Glutamatergic neuron (in vitro differentiated cells): ENCODE results near the gene NPR2. TPM values are rescaled to one million over a fixed set of nuclear protein-coding genes. Genes with fewer than 3 reads are reported as not detected.
A peak's percentile ranks its signal among the peaks of the same experiment; 100 is the strongest.

Experiments
- DNase-seq: peaks from one replicate; pipeline ENCODE4 v3.0.0; 2022
- H3K27ac Mint-ChIP-seq: one replicate; pipeline ENCODE4 v1.8.0; 2020; ENCODE audit warnings: mild to moderate bottlenecking, mixed read lengths, inconsistent platforms; ENCODE audit not compliant: unreplicated experiment
- H3K27me3 Mint-ChIP-seq: one replicate; pipeline ENCODE4 v1.8.0; 2020; ENCODE audit warnings: mild to moderate bottlenecking, moderate library complexity, mixed read lengths, inconsistent platforms; ENCODE audit not compliant: unreplicated experiment
- H3K36me3 Mint-ChIP-seq: one replicate; pipeline ENCODE4 v1.8.0; 2020; ENCODE audit warnings: mild to moderate bottlenecking, mixed read lengths, inconsistent platforms; ENCODE audit not compliant: unreplicated experiment
- H3K4me1 Mint-ChIP-seq: one replicate; pipeline ENCODE4 v1.8.0; 2020; ENCODE audit warnings: mild to moderate bottlenecking, low read depth, mixed read lengths, inconsistent platforms; ENCODE audit not compliant: unreplicated experiment
- H3K4me3 Mint-ChIP-seq: one replicate; pipeline ENCODE4 v1.8.0; 2020; ENCODE audit warnings: mild to moderate bottlenecking, mixed read lengths, inconsistent platforms; ENCODE audit not compliant: unreplicated experiment
- H3K9me3 Mint-ChIP-seq: one replicate; pipeline ENCODE4 v1.8.0; 2020; ENCODE audit warnings: mild to moderate bottlenecking, moderate library complexity, mixed read lengths, inconsistent platforms; ENCODE audit not compliant: unreplicated experiment
- long read RNA-seq: library from polyadenylated mRNA; unstranded; transcript quantifications from one replicate; pipeline ENCODE4 v2.0.0, GENCODE V29; 2020; ENCODE audit not compliant: unreplicated experiment
- total RNA-seq: library from RNA; stranded (reverse); fragmentation: NEBNext Ultra II Directional; extraction: Animal tissue kit (Norgen Biotek cat#: 25700); gene quantifications from one replicate; pipeline ENCODE4 v1.2.1, GENCODE V29; 2021; ENCODE audit not compliant: unreplicated experiment
- TF ChIP-seq, protein P1 (sequence below): fragments of 200-600 bp; sonication (generic); IDR thresholded peaks from one replicate; pipeline ENCODE4 v1.5.0; 2021; ENCODE audit not compliant: partially characterized antibody, unreplicated experiment

Gene NPR2
- 357 TPM for total RNA-seq
- long read RNA-seq, partial matches to known transcripts, result 16 of 24 reads
- long read RNA-seq, other reads (novel, unspliced or antisense), result 7 of 24 reads

DNA sequence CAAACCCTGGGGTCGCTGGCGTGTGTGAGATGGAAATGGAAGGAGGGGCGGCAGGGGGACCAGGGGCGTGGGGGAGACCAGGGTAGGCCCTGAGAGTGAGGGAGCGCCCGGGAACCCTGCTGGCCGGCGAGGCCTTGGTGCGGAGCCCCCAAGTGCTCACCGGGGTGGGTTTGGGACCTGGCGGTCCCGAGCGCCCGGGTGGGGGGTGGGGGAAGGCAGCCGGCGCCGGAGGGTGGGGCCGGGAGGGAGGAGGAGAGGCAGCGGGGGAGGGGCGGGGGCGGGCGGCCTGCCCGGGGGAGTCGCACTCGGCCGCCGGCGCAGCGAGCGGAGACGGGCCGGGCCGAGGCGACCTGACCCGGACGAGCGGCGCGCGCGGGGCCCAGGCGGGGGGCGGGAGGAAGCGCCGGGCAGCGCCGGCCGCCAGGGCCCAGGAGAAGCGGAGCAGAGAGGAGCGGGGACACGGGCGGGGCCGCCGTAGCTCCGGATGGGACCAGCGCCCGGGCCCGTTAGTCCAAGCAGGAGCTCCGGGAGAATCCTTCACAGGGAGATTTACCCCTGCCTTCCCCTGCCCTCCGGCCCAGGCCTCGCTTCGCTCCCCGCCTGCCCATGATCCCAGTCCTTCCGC lies at the start of gene NPR2:
Gene NPR2, plus strand, starts transcription at position 295 of the 625 bp plus-strand sequence. CDS start 818 bp downstream, outside the sequence.
- peaks cover 9% of the 10 kb centered on the region for H3K36me3 Mint-ChIP-seq
- peaks cover 35% of the 10 kb centered on the region for H3K4me1 Mint-ChIP-seq
- peak within 1 kb of the TSS; percentile 92 for H3K4me3 Mint-ChIP-seq
- H3K27me3 Mint-ChIP-seq, result peaks cover 27% of the 10 kb centered on the region
- peak; percentile 64 for DNase-seq
- TF ChIP-seq, protein P1, sequence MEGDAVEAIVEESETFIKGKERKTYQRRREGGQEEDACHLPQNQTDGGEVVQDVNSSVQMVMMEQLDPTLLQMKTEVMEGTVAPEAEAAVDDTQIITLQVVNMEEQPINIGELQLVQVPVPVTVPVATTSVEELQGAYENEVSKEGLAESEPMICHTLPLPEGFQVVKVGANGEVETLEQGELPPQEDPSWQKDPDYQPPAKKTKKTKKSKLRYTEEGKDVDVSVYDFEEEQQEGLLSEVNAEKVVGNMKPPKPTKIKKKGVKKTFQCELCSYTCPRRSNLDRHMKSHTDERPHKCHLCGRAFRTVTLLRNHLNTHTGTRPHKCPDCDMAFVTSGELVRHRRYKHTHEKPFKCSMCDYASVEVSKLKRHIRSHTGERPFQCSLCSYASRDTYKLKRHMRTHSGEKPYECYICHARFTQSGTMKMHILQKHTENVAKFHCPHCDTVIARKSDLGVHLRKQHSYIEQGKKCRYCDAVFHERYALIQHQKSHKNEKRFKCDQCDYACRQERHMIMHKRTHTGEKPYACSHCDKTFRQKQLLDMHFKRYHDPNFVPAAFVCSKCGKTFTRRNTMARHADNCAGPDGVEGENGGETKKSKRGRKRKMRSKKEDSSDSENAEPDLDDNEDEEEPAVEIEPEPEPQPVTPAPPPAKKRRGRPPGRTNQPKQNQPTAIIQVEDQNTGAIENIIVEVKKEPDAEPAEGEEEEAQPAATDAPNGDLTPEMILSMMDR, result no peak
- peak within 1 kb of the TSS; percentile 100 for H3K27ac Mint-ChIP-seq
- peaks cover 27% of the 10 kb centered on the region for H3K9me3 Mint-ChIP-seq

DNA sequence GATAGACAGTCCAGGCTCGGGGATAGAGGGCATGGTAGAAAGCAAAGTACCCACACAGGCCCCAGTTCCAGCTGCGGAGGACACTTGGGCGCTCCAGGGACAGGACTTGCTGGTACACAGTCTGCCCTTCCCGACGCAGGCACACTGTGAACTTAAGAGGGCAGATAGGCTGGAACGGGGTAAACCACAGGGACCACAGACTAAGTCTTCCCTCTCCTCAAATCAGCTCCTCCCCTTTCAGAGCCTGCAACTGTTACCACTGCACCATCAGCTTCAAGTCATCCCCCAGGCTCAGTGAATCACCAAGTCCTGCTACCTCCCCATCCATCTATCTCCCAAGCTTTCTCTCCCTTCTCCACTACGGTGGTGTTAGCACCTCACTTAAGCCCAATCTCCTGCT lies 49.7 kb upstream of the NPR2 start:
- peaks cover 8% of the 10 kb centered on the region for H3K36me3 Mint-ChIP-seq
- H3K9me3 Mint-ChIP-seq, result peaks cover 13% of the 10 kb centered on the region
- no peak overlapping the region for H3K27ac Mint-ChIP-seq
- DNase-seq, result no peak
- H3K4me3 Mint-ChIP-seq, result no peak overlapping the region
- peaks cover 20% of the 10 kb centered on the region for H3K4me1 Mint-ChIP-seq
- peaks cover 5% of the 10 kb centered on the region for H3K27me3 Mint-ChIP-seq
- TF ChIP-seq, protein P1, result no peak

DNA sequence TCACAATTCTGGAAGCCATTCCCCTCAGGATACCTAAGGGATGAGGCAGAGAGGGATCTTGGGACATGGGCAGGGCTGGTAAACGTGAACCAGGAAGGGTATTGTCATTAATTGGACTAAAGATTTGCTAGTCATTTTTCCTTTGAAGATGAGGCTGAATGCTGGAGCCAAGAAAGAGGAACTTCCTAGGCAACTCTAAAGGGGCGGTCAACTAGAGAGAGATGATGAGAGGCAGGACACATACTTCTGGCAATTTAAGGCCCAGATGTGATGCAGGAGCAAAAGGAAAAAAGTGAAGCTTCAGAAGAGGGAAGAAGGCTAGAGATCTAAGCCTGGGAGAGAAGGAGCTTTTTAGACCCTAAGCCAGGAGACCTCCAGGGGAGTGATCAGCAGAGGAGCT lies 47.9 kb upstream of the NPR2 start:
- peaks cover 8% of the 10 kb centered on the region for H3K36me3 Mint-ChIP-seq
- TF ChIP-seq, protein P1, result no peak
- peak overlapping the region; percentile 34 for H3K4me3 Mint-ChIP-seq
- peaks cover 5% of the 10 kb centered on the region for H3K27me3 Mint-ChIP-seq
- peaks cover 29% of the 10 kb centered on the region for H3K4me1 Mint-ChIP-seq
- H3K9me3 Mint-ChIP-seq, result peaks cover 16% of the 10 kb centered on the region
- peak overlapping the region; percentile 69 for H3K27ac Mint-ChIP-seq
- no peak for DNase-seq

DNA sequence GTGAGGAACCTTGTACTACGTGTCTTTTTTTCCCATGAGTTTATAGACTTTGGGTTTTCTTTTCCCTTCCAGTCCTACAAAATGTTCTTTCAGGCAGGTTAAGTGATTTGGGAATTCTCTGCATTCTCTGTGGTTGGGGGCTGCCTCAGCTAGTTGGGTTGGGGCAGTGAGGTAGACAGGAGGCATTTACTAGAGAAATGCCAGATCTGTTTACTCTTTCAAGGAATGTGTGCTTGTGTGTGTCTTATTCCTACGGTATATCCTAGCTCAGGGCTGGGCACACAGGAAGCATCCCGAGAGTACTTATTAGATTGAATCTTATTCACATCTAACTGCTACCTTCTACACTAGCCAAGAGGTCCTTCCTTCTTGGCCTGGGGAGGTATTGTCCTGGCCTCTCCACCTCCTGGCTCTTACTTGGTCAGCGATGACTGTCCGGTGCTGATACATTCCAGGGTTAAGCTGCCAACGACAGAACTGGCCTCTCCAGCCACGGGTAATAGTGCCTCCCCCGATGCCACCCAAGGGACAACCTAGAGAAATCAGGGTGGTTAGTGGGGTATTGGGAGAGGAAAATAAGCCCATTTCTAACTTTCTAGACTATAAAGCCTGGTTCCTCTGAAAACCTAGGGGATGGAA lies 47.4 kb upstream of the NPR2 start:
- Mint-ChIP-seq H3K9me3 (peaks cover 13% of the 10 kb centered on the region), H3K36me3 (peaks cover 8% of the 10 kb centered on the region), H3K27ac (no peak overlapping the region), H3K27me3 (peaks cover 5% of the 10 kb centered on the region), H3K4me3 (no peak overlapping the region), H3K4me1 (peaks cover 29% of the 10 kb centered on the region)
- no peak for DNase-seq
- TF ChIP-seq, protein P1, result no peak

DNA sequence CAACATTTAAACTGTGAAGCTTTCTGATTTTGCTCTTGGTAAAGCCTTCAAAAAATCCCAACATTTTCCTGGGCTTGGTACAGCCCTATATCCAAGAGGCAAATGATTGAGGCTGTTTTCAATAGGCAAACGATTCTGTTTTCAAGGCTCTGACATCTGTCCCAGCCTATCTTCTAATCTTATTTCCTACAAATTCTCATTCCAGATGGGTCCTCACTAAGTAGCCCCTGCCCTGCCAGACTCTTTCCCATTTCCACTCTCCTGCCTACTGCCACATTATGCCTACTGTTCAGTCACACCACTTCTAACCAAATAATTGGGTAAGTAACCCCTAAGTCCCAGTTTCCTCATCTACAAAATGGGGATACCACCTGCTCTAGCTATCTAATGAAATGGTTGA lies 45.8 kb upstream of the NPR2 start:
- Mint-ChIP-seq H3K36me3 (peaks cover 8% of the 10 kb centered on the region), H3K27me3 (peaks cover 6% of the 10 kb centered on the region)

More for the DNA sequence above, 45.8 kb upstream of the NPR2 start:
- TF ChIP-seq, protein P1, result no peak
- Mint-ChIP-seq H3K4me1 (peaks cover 31% of the 10 kb centered on the region), H3K9me3 (peaks cover 13% of the 10 kb centered on the region), H3K4me3 (peak overlapping the region; percentile 90), H3K27ac (peak overlapping the region; percentile 79)
- no peak for DNase-seq
